ENCODE measurements around the gene XPA.

Gene XPA

GRCh38 chr9:97695995-97696802 lies 941 bp downstream of the XPA start:
- no peak for TF ChIP-seq CTCF (IDR thresholded peaks at IDR 0.05; ENCODE audit: poor library complexity, severe bottlenecking)
- DNase-seq (ENCODE audit: low spot score) (no peak), ATAC-seq (ENCODE audit: low read depth) (no peak)
- Histone ChIP-seq H3K36me3 (ENCODE audit: low read depth) (peaks cover 27% of the 10 kb centered on the region), H3K4me3 (ENCODE audit: severe bottlenecking) (peak overlapping the region; percentile 62), H3K4me1 (ENCODE audit: insufficient read depth, poor library complexity, severe bottlenecking) (peaks cover 20% of the 10 kb centered on the region), H3K27ac (ENCODE audit: poor library complexity, severe bottlenecking) (peak overlapping the region; percentile 56), H3K27me3 (ENCODE audit: insufficient read depth, poor library complexity, severe bottlenecking) (no peaks in the 10 kb centered on the region), H3K9me3 (ENCODE audit: severe bottlenecking) (no peaks in the 10 kb centered on the region)

- ATAC-seq (ENCODE audit: low read depth) = no peak
- DNase-seq (ENCODE audit: low spot score) = no peak
- no peak for TF ChIP-seq CTCF (IDR thresholded peaks at IDR 0.05; ENCODE audit: poor library complexity, severe bottlenecking)
- Histone ChIP-seq H3K36me3 (ENCODE audit: low read depth) (peaks cover 35% of the 10 kb centered on the region), H3K4me3 (ENCODE audit: severe bottlenecking) (no peak overlapping the region), H3K9me3 (ENCODE audit: severe bottlenecking) (no peaks in the 10 kb centered on the region), H3K4me1 (ENCODE audit: insufficient read depth, poor library complexity, severe bottlenecking) (peaks cover 20% of the 10 kb centered on the region), H3K27me3 (ENCODE audit: insufficient read depth, poor library complexity, severe bottlenecking) (no peaks in the 10 kb centered on the region), H3K27ac (ENCODE audit: poor library complexity, severe bottlenecking) (peak overlapping the region; percentile 56)
Observed at GRCh38 chr9:97695390-97695789, 1.8 kb downstream of the XPA start.

GRCh38 chr9:97694769-97695168 lies 2.4 kb downstream of the XPA start:
- TF ChIP-seq CTCF (IDR thresholded peaks at IDR 0.05; ENCODE audit: poor library complexity, severe bottlenecking) = no peak
- no peak for ATAC-seq (ENCODE audit: low read depth)
- Histone ChIP-seq H3K36me3 (ENCODE audit: low read depth) (peaks cover 39% of the 10 kb centered on the region), H3K9me3 (ENCODE audit: severe bottlenecking) (no peaks in the 10 kb centered on the region), H3K4me1 (ENCODE audit: insufficient read depth, poor library complexity, severe bottlenecking) (peaks cover 20% of the 10 kb centered on the region), H3K27me3 (ENCODE audit: insufficient read depth, poor library complexity, severe bottlenecking) (no peaks in the 10 kb centered on the region), H3K4me3 (ENCODE audit: severe bottlenecking) (no peak overlapping the region), H3K27ac (ENCODE audit: poor library complexity, severe bottlenecking) (no peak overlapping the region)
- DNase-seq (ENCODE audit: low spot score) = no peak

- no peak for TF ChIP-seq CTCF (IDR thresholded peaks at IDR 0.05; ENCODE audit: poor library complexity, severe bottlenecking)
- DNase-seq (ENCODE audit: low spot score) (no peak), ATAC-seq (ENCODE audit: low read depth) (peak; percentile 51; the same call in 1 of the 3 replicates)
- Histone ChIP-seq H3K36me3 (ENCODE audit: low read depth) (peaks cover 88% of the 10 kb centered on the region), H3K4me3 (ENCODE audit: severe bottlenecking) (no peak overlapping the region), H3K9me3 (ENCODE audit: severe bottlenecking) (no peaks in the 10 kb centered on the region), H3K27me3 (ENCODE audit: insufficient read depth, poor library complexity, severe bottlenecking) (no peaks in the 10 kb centered on the region), H3K27ac (ENCODE audit: poor library complexity, severe bottlenecking) (peak overlapping the region; percentile 66), H3K4me1 (ENCODE audit: insufficient read depth, poor library complexity, severe bottlenecking) (peaks cover 8% of the 10 kb centered on the region)
Observed at GRCh38 chr9:97689401-97690180, 7.5 kb downstream of the XPA start.

All from RWPE2 (cell line).